HG03025 (cell line): Measurements from ENCODE around the gene CYP1A2.

Experiments
- ATAC-seq: cut with Tn5 transposase; IDR thresholded peaks from one replicate; pipeline ENCODE4 v1.9.1; 2021; ENCODE audit warnings: mild to moderate bottlenecking, moderate library complexity; ENCODE audit not compliant: unreplicated experiment, low FRiP score

CYP1A2 gene

GRCh38 chr15:74801311-74801997 lies 52.8 kb downstream of the CYP1A2 start:
- ATAC-seq, result no peak

- no peak for ATAC-seq
Observed at GRCh38 chr15:74802290-74802689, 53.6 kb downstream of the CYP1A2 start.

- ATAC-seq, result no peak
Observed at GRCh38 chr15:74802862-74803447, 54.3 kb downstream of the CYP1A2 start.

- ATAC-seq, result no peak
Observed at GRCh38 chr15:74804935-74805334, 56.3 kb downstream of the CYP1A2 start.
